Measurements from ENCODE around the gene DOHH.

The DOHH gene

DNA sequence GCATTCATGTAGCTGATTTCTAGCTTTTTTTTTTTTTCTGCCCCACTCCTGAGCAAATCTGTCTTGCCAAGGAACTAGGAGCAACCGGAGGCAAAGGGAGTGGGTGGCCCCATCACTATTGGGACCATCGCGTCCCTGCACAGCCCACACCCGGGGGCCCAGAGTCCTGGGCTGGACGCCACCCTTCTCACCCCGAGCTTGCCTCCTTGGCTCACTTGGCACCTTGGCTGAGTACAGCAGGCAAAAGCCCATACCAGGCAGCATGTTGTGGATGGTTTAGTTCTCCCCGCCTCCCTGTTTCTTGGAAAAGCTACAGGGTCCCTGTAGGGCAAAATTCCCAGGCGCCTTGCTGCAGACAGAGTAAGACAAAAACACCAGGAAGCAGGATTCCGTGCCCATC lies 33.8 kb downstream of the DOHH start:
- H2BK5ac ChIP-seq (ENCODE audit: low read length) = no peak overlapping the region
- H3K23ac ChIP-seq (ENCODE audit: low read length) = no peak overlapping the region
- H3K4me3 ChIP-seq (ENCODE audit: low read length) = no peak overlapping the region
- H4K5ac ChIP-seq (ENCODE audit: low read length) = no peak overlapping the region
- no peaks in the 10 kb centered on the region for H3K79me2 ChIP-seq (ENCODE audit: control insufficient read depth, insufficient read depth, low read length)
- H3K36me3 ChIP-seq (ENCODE audit: control insufficient read depth, insufficient read depth, low read length) = no peaks in the 10 kb centered on the region
- no peak overlapping the region for H3K4ac ChIP-seq (ENCODE audit: low read depth, low read length)
- no peak overlapping the region for H3K9ac ChIP-seq (ENCODE audit: low read length)
- H2BK15ac ChIP-seq (replicated peaks; ENCODE audit: low read depth) = no peak overlapping the region
- DNase-seq = no peak
- WGBS (ENCODE audit: extremely low coverage, insufficient coverage, low lambda C conversion rate) = no CpG with 5 or more reads among the region's 9 CpGs
- H3K18ac ChIP-seq (ENCODE audit: low read length) = no peak overlapping the region
- H3K56ac ChIP-seq (ENCODE audit: low read length) = no peak overlapping the region
- H3K79me1 ChIP-seq (ENCODE audit: low read length) = no peaks in the 10 kb centered on the region
- H2AK5ac ChIP-seq (ENCODE audit: low read length) = no peak overlapping the region
- H2BK120ac ChIP-seq (ENCODE audit: low read depth, low read length) = no peak overlapping the region
- no peak overlapping the region for H4K8ac ChIP-seq (ENCODE audit: low read depth, low read length)
- H3K4me2 ChIP-seq (ENCODE audit: low read length) = no peak overlapping the region
- H3K27me3 ChIP-seq (ENCODE audit: insufficient read depth, low read length, poor library complexity) = no peaks in the 10 kb centered on the region
- H3K4me1 ChIP-seq (ENCODE audit: control insufficient read depth, low read depth, low read length) = no peaks in the 10 kb centered on the region
- H3K27ac ChIP-seq (ENCODE audit: low read depth, low read length) = no peak overlapping the region

DNA sequence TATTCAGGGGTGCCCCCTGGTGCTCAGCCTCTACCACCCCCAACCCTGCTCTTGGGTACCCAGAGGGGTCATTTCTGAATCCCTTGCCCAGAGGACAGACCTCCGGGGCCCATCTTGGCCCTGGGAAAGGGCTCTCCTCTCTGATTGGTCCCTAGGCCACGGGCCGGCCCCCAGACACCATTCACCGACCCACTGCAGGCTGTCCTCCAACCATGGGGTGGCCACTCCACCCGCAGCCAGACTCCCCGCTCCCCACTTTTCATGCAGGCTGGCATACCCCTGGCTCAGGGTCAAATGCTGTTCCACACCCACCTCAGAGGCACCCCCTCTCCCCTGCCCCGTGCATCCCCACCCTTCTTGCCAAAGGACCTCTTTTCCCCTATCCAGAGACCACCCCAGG lies 34.9 kb downstream of the DOHH start:
- Histone ChIP-seq H4K5ac (ENCODE audit: low read length) (no peak overlapping the region), H2BK5ac (ENCODE audit: low read length) (no peak overlapping the region), H3K23ac (ENCODE audit: low read length) (no peak overlapping the region), H3K18ac (ENCODE audit: low read length) (peak overlapping the region; percentile 94), H3K4me1 (ENCODE audit: control insufficient read depth, low read depth, low read length) (no peaks in the 10 kb centered on the region), H3K79me1 (ENCODE audit: low read length) (no peaks in the 10 kb centered on the region), H3K4me3 (ENCODE audit: low read length) (no peak overlapping the region), H2BK120ac (ENCODE audit: low read depth, low read length) (no peak overlapping the region), H3K4me2 (ENCODE audit: low read length) (no peak overlapping the region), H3K9ac (ENCODE audit: low read length) (no peak overlapping the region), H3K27me3 (ENCODE audit: insufficient read depth, low read length, poor library complexity) (no peaks in the 10 kb centered on the region), H3K27ac (ENCODE audit: low read depth, low read length) (no peak overlapping the region), H3K4ac (ENCODE audit: low read depth, low read length) (no peak overlapping the region), H3K56ac (ENCODE audit: low read length) (peak overlapping the region; percentile 67), H2BK15ac (replicated peaks; ENCODE audit: low read depth) (no peak overlapping the region), H2AK5ac (ENCODE audit: low read length) (no peak overlapping the region), H3K79me2 (ENCODE audit: control insufficient read depth, insufficient read depth, low read length) (no peaks in the 10 kb centered on the region), H4K8ac (ENCODE audit: low read depth, low read length) (no peak overlapping the region), H3K36me3 (ENCODE audit: control insufficient read depth, insufficient read depth, low read length) (no peaks in the 10 kb centered on the region)
- DNase-seq = no peak
- no CpG with 5 or more reads among the region's 7 CpGs for WGBS (ENCODE audit: extremely low coverage, insufficient coverage, low lambda C conversion rate)

DNA sequence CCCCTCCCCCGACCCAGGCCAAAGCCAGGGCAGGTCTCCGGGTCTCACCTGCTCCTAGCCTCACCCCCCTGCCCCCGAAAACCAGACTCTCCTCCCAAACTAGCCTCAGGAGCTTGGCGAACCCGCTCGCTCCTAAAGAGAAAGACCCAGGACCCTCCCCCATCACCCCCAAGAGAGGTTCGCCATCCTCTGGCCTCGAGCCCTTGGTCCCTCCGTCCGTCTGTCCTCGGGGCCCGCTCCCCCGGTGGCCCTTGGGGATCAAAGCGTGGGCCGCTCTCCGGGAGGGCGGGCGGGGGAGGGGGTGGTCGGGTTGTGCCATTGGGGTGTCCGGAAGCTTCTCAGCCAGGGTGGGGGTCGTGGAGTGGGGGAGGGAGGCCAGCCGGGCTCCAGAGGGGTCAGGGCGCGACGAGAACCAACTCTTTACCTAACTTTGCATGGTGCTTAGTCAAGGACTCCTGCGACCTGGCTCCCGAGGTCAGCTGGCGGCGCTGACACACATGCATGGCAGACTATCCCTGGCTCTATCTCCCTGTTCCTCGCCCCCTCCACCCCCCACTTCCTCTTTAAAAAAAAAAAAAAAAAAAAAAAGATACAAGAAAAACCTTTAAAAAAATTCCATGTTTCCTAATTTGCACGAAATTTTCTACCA lies 35.8 kb downstream of the DOHH start:
- Histone ChIP-seq H3K4me3 (ENCODE audit: low read length) (no peak overlapping the region), H3K36me3 (ENCODE audit: control insufficient read depth, insufficient read depth, low read length) (no peaks in the 10 kb centered on the region), H3K23ac (ENCODE audit: low read length) (no peak overlapping the region), H3K79me2 (ENCODE audit: control insufficient read depth, insufficient read depth, low read length) (no peaks in the 10 kb centered on the region), H3K27me3 (ENCODE audit: insufficient read depth, low read length, poor library complexity) (no peaks in the 10 kb centered on the region), H3K4me1 (ENCODE audit: control insufficient read depth, low read depth, low read length) (peaks cover 1% of the 10 kb centered on the region), H2AK5ac (ENCODE audit: low read length) (no peak overlapping the region), H3K4me2 (ENCODE audit: low read length) (peak overlapping the region; percentile 5), H2BK15ac (replicated peaks; ENCODE audit: low read depth) (no peak overlapping the region), H2BK120ac (ENCODE audit: low read depth, low read length) (peak overlapping the region; percentile 46), H3K18ac (ENCODE audit: low read length) (peak overlapping the region; percentile 93), H3K4ac (ENCODE audit: low read depth, low read length) (peak overlapping the region; percentile 82), H3K56ac (ENCODE audit: low read length) (peak overlapping the region; percentile 84), H3K27ac (ENCODE audit: low read depth, low read length) (no peak overlapping the region), H4K8ac (ENCODE audit: low read depth, low read length) (no peak overlapping the region), H2BK5ac (ENCODE audit: low read length) (no peak overlapping the region), H4K5ac (ENCODE audit: low read length) (no peak overlapping the region), H3K9ac (ENCODE audit: low read length) (peak overlapping the region; percentile 54), H3K79me1 (ENCODE audit: low read length) (no peaks in the 10 kb centered on the region)
- DNase-seq = peak; percentile 68
- no CpG with 5 or more reads among the region's 31 CpGs for WGBS (ENCODE audit: extremely low coverage, insufficient coverage, low lambda C conversion rate)

DNA sequence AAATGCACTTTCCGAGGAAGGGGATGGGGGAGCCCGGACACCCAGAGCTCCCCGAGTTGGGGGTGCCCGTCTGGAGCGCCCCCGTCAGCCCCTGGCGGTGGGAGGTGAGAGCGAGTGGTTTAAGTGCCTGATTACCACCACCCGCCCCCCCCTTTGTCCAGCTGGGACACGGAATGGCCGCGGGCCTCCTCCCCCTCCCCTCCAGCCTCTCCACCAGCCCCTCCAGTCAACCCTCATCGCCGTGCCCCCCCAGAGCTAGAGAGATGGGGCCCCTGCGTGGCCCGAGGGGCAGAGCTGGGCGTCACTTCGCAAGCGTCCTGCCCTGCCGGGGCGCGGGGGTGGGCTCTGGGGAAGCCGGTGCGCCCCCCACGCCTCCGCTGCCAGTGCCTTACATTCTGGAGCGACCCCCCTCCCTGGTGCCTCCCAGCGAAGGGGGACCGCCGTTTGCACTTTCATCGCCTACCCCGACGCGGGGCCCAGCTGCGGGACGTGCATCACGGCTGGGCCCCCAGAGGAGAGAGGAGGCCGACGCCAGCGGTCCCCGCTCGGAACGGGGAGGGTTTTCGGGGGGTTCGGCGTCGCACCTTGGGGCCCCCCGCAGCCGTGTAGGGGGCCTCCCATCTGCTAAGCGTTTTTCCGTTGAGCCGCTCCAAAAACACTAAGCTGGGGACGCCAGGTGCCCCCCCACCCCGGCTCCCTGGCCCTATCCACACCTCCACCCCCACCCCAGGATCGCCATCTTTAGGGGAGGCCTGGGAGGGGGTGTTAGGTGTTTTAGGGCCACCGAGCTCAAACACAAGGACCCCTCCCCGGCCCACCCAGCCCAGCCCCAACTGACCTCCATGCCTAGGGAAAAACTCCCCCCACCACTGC lies 36.5 kb downstream of the DOHH start:
- peak overlapping the region; percentile 73 for H3K9ac ChIP-seq (ENCODE audit: low read length)
- no peak overlapping the region for H3K4me3 ChIP-seq (ENCODE audit: low read length)

DNA sequence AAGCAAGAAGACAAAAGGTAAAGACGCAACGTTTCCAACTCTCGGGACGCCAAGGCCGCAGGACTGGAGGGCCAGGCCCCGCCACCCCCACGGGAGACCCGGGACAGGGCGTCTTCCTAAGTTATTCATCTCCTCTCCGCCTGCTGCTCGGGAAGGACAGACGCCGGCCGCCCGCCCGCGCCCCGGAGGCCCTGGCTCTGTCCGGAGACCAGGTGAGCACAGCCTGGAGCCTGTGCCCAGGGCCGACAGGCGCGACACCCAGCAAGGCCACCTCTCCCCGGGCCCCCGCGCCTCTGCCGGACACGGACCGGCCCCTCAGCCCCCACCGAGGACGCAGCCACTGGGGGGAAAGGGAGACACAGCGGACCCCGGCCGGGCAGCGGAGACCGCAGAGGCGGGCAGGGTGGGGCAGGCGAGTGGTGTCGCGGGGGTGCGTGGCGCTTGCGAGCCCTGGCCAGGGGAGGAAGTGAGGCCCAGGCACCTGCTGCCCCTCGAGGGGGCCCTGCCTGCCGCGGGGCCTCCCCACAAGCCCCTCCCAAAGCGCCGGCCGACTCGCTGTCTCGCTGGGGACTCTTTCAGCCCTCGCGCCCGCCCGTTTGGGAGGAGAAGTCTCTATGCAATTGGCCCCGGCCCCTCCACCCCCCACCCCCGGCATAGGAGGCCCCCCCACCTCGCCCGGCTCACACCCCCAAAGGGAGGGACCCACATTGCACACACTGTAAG lies 37.3 kb downstream of the DOHH start:
- peak overlapping the region; percentile 84 for H3K56ac ChIP-seq (ENCODE audit: low read length)
- H3K18ac ChIP-seq (ENCODE audit: low read length) = peak overlapping the region; percentile 93
- peak overlapping the region; percentile 74 for H3K4ac ChIP-seq (ENCODE audit: low read depth, low read length)
- H3K79me1 ChIP-seq (ENCODE audit: low read length) = no peaks in the 10 kb centered on the region
- H3K27ac ChIP-seq (ENCODE audit: low read depth, low read length) = no peak overlapping the region
- no peak overlapping the region for H3K4me3 ChIP-seq (ENCODE audit: low read length)
- H3K23ac ChIP-seq (ENCODE audit: low read length) = no peak overlapping the region
- no peak overlapping the region for H4K8ac ChIP-seq (ENCODE audit: low read depth, low read length)
- no peaks in the 10 kb centered on the region for H3K27me3 ChIP-seq (ENCODE audit: insufficient read depth, low read length, poor library complexity)
- DNase-seq = no peak
- H4K5ac ChIP-seq (ENCODE audit: low read length) = no peak overlapping the region
- no CpG with 5 or more reads among the region's 58 CpGs for WGBS (ENCODE audit: extremely low coverage, insufficient coverage, low lambda C conversion rate)
- no peaks in the 10 kb centered on the region for H3K79me2 ChIP-seq (ENCODE audit: control insufficient read depth, insufficient read depth, low read length)
- H3K4me2 ChIP-seq (ENCODE audit: low read length) = peak overlapping the region; percentile 57
- H2AK5ac ChIP-seq (ENCODE audit: low read length) = no peak overlapping the region
- peaks cover 6% of the 10 kb centered on the region for H3K4me1 ChIP-seq (ENCODE audit: control insufficient read depth, low read depth, low read length)
- no peak overlapping the region for H2BK120ac ChIP-seq (ENCODE audit: low read depth, low read length)
- no peak overlapping the region for H2BK15ac ChIP-seq (replicated peaks; ENCODE audit: low read depth)
- H3K36me3 ChIP-seq (ENCODE audit: control insufficient read depth, insufficient read depth, low read length) = no peaks in the 10 kb centered on the region
- H2BK5ac ChIP-seq (ENCODE audit: low read length) = no peak overlapping the region
- peak overlapping the region; percentile 59 for H3K9ac ChIP-seq (ENCODE audit: low read length)

More for the DNA sequence above, 36.5 kb downstream of the DOHH start:
- no CpG with 5 or more reads among the region's 57 CpGs for WGBS (ENCODE audit: extremely low coverage, insufficient coverage, low lambda C conversion rate)
- H2AK5ac ChIP-seq (ENCODE audit: low read length) = no peak overlapping the region
- no peak overlapping the region for H2BK5ac ChIP-seq (ENCODE audit: low read length)
- H3K23ac ChIP-seq (ENCODE audit: low read length) = no peak overlapping the region
- H3K79me2 ChIP-seq (ENCODE audit: control insufficient read depth, insufficient read depth, low read length) = no peaks in the 10 kb centered on the region
- no peak overlapping the region for H3K27ac ChIP-seq (ENCODE audit: low read depth, low read length)
- H3K4me1 ChIP-seq (ENCODE audit: control insufficient read depth, low read depth, low read length) = peaks cover 3% of the 10 kb centered on the region
- no peaks in the 10 kb centered on the region for H3K79me1 ChIP-seq (ENCODE audit: low read length)
- no peak for DNase-seq
- peak overlapping the region; percentile 93 for H3K18ac ChIP-seq (ENCODE audit: low read length)
- no peak overlapping the region for H2BK120ac ChIP-seq (ENCODE audit: low read depth, low read length)
- no peaks in the 10 kb centered on the region for H3K36me3 ChIP-seq (ENCODE audit: control insufficient read depth, insufficient read depth, low read length)
- H3K4me2 ChIP-seq (ENCODE audit: low read length) = peak overlapping the region; percentile 39
- peak overlapping the region; percentile 82 for H3K4ac ChIP-seq (ENCODE audit: low read depth, low read length)
- H4K8ac ChIP-seq (ENCODE audit: low read depth, low read length) = no peak overlapping the region
- H2BK15ac ChIP-seq (replicated peaks; ENCODE audit: low read depth) = no peak overlapping the region
- peak overlapping the region; percentile 84 for H3K56ac ChIP-seq (ENCODE audit: low read length)
- no peaks in the 10 kb centered on the region for H3K27me3 ChIP-seq (ENCODE audit: insufficient read depth, low read length, poor library complexity)
- no peak overlapping the region for H4K5ac ChIP-seq (ENCODE audit: low read length)

All from mesendoderm (in vitro differentiated cells).